GM21717 (cell line): Measurements from ENCODE around the gene SEMA7A.

Experiments used
- ATAC-seq: cut with Tn5 transposase; IDR thresholded peaks from one replicate; pipeline ENCODE4 v1.9.1; 2021; ENCODE audit warnings: mild to moderate bottlenecking, moderate library complexity; ENCODE audit not compliant: unreplicated experiment

The SEMA7A gene

DNA sequence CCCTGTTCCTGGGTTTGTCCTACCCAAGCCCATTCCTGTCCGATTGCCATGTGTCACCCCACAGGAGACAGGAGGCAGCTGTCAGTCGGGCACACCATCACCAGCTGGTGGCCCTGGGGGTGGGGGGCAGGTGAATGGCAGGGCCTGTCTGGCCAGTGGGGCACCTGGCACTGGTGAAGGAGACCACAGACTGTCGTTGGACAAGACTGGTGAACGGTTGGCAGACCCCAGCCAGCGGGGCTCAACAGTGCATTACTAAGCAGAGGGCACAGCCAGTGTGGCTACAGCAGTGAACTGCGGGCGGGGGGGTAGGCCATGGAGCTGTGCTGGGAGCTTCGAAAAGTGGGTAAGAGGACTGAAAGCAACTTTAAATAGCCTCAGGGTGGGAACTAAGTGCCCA, 2.1 kb downstream of the SEMA7A start:
- no peak for ATAC-seq

DNA sequence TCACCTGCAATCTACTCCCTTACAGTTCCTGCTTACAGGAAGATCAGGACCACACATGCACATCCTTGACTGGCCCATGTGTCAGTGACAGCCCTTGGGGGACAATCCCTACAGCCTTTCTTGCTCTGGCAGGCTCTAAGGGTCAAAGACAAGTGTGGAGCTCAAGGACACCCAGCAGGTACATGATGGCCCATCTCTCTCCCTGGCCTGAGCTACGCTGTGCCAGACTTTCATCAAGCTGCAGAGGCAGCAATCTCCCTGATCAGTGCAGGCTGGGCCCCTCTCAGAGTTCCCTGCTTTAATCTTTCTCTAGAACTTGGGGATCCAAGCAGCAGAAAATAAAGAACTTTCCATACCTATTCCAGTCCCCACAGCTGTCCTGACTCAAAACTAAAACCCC, 2.6 kb downstream of the SEMA7A start:
- ATAC-seq: no peak

- no peak for ATAC-seq
Measured at GRCh38 chr15:74430510-74430951, 3.2 kb downstream of the SEMA7A start.

- no peak for ATAC-seq
Measured at GRCh38 chr15:74429781-74430400, 3.9 kb downstream of the SEMA7A start.

DNA sequence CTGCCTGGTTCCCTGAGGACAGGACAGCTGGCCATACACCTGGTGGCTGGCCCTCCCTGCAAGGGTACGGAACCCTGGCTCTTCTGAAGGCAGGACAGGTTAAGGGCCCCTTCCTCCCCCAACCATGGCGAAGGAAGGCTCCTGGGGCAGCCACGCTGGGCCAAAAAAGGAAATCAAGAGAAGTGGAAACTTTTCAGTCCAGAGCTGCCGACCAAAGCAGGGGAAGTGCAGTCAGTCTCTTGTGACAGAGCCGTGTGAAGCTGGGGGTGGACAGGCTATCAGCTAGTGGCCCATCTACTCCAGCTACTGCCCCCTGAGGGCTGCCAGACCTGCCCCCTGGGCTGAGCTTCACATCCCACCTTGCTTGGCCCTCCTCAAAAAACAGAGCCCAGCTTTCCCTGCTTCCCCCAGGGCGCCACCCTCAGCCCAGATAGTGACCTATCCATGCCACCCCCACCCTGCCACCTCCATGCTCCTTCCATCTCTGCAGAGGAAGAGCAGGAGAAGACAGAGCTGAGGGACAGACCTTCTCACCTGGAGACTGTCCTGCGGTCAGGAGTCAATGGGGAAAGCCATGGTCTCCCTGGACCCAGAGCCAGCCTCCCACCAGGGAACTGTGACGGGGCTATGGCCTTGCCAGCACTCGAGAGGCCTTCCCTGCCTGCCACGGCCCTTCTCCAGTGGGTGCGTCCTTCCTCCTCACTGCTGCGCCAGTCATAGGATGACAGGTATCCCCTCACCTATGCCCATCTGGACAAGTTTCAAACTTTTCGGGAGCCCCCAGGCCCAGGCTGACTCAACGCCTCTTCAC, 4.6 kb downstream of the SEMA7A start:
- ATAC-seq: no peak

DNA sequence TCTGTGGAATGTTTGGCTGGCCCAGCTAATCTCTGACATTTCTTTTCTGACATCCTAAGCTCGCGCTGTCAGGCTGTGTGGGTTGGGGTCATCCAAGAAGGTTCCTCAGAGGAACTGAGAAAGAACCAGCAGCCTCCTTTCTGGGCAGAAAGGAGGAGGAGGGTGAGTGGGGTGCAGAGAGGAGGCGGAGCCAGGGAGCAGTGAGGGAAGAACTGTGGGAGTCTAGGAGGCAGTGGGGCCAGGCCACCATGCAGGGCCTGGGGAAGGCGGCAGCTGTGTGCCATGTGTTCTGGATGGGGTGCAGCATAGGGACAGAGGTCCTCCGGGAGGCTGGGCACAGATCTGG, 5.3 kb downstream of the SEMA7A start:
- ATAC-seq: no peak

DNA sequence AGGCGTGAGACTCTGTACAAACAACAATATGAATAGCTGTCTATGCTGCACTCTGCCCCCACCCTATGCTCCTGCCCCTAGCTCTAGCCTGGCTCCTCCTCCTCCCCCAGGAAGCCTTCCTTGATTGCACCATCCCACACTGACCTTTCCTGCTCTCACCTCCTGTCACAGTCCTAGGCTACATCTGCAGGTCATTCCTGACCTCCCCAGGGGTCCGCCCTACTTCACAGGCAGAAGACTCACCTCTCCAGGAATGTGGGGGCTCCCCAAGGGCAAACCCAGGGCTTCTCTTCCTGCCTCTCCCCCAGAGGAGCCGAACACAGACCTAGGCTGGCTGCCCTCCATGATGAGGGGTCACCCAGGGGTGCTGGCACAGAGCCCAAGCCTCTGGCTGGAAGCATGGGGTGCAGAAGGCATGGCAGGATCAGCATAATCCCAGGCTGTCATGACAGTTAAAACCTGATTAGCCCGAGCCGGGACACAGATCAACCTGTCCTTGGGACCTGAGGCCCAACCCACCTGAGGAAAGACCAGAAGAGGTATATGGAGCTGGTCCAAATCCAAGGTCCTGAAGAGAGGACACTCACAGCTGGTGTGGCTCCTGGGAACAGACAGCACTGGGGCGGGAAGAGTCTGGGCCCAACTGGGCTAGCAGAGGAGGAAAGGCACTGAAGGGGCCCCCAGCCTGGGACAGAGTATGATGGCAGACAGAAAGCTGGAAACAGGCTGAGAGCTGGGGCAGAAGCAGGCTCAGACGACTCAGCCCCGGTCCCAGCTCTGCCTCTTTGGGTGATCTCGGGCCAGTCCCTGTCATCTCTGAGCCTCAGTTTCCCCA, 5.9 kb downstream of the SEMA7A start:
- ATAC-seq: no peak

DNA sequence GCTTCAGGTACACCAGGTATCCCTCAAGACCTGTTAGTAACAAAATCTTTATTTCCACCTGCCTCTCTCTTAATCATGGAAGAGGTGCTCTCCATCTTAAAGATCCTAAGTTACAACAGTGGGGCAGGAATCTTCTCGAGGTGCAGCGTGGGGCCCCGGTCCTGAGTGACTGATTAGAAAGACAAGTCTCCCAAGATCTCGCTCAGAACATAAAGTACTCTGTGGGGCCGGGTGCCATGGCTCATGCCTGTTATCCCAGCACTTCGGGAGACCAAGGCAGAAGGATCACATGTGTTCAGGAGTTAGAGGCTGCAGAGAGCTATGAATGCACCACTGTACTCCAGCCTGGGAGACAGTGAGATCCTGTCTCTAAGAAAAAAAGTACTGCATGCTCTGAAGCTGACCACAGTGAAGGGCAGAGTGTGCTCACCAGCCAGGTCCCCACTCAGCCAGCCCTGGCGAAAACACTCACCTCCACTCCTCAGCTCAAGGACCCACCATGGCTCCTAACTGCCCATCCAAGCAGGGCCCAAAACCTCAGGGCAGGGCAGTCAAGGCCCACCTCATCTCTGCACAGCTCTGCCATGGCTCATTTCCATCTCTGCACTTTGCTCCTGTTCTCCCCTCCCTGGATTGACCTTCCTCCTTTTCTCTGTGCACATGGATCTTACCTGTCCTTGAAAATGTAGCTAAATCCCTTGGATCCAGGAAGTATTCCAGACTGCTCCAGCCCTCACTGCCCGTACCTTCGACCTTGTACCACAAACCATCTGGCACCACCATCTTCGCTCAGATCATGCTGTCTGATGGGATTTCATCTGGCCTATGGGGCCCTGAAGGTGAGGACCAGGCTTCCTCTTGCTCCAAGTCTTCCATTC, 7.1 kb downstream of the SEMA7A start:
- ATAC-seq: no peak

DNA sequence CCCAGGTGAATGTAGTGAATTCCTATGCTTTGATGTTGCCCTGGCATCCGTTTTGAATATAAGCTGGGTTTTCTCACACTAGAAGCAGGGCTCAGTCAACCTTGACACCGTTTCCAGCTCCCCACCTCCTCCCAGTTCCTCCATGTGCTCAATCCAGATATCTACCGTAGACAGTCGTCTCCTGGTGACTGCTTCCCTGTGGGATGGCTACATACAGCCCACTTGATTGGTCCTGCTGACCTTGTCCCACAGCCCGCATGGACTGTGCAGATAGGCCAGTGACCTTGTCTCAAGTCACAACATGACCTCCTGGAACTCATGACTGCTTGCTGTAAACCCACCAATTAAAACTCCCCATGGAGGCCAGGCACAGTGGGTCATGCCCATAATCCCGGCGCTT, 8.1 kb downstream of the SEMA7A start:
- ATAC-seq: no peak

GRCh38 chr15:74424901-74425528, 8.7 kb downstream of the SEMA7A start:
- ATAC-seq: no peak

- ATAC-seq: no peak
Measured at GRCh38 chr15:74423431-74424257, 10.1 kb downstream of the SEMA7A start.

DNA sequence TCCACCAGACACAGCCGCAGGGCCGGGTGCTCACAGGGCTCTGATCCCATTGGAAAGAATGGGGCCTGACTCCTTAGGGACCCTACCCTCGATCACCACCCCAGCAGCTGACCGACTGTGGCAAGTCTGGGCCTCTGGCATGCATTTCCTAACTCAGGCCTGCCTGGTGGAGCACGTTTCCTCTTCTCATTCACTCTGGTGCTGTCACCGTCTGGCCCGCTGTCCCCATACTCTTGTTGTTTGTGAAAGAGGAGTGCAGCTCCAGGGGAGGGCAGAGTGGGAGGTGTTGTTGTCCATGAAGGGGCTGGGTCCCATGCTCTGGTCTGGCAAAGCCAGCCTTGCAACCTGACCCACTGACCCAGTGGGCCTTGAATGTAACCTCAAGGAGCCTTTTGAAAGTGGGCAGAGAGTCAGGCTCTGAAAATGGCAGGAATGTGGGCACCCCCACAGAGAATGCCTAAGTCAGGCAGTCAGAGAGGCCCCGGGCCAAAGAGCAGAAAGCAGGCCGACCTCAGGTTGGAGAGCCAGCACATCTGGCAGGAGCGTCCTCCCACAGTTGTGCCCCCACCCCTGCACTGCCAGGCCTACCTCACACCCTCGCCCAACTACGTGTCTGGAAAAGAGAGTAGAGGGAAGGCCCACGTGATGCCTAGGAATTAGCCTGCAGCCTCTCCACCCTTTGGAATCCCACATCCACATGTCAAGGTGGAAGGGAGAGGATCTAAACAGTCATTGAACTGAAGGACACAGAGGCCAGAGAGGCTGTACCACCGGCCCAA, 10.9 kb downstream of the SEMA7A start:
- ATAC-seq: no peak

DNA sequence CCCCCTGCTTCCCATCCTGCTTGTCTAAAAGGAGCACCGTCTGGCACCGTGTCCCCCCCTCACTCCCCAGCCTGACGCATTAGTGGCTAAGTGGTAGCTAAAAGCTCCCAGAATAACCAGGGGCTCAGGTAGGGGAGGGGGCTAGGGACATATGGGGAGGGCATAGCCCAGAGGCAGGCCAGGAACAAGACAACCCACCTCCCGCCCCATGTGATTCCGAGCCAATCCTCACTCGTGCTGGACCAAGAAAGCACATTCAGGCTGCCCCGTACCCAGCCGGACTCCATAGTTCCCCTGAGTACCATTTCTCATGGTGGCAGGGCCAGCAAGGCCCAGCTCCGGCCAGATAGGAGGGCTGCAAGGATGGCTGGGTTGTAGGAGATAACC, 11.5 kb downstream of the SEMA7A start:
- no peak for ATAC-seq

GRCh38 chr15:74421302-74422245, 12.2 kb downstream of the SEMA7A start:
- no peak for ATAC-seq

DNA sequence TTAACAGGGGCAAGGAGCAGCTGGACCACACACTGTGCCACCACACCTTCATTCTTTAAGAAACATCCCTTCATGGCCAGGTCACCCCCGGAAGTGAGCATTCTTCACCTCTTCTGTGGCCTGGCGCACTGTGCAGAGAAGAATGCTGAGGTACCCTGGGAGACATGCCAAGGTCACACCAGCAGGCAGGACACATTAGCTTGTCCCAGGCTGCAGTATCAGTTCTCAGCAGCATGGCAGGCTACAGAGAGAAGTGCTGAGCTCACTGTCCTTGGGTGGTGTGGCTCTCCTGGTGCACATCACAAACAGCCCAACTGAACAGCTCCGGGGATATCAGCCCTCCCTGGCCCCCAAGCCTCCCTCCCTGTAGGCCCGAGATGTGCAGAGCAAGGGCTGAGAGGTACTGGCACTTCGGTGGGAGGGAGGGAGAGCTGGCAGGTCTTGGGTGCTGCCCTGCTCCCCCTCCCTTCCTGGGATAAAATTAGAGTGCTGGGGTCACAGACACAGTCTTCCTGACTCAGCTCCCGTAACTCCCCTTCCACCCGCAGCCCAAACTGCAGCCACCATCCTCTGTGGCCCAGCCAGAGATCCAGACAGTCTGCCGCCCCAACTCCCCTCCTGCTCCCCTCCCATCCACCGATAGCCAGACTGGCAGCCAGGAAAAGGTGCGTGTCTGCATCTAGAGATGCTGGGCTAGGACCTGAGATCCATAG, 13.4 kb downstream of the SEMA7A start:
- no peak for ATAC-seq

DNA sequence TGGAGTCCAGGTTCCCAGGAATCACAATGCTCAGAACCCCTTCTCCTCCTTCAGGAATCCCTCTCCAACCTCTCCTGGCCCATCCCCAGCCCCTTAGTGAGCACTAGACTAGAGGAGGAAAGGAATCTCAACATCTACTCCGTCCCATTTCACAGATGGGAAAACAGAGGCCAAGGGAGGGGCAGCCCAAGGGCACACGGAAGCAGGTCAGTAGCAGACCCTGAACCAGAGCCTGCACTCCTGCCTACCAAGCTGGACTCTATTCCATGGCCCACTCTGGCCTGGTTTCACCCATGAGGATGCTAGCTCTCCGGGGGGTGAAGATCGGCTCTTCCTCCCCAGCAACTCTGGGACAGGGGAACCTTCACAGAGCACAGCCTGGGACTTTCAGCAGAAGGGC, 14.3 kb downstream of the SEMA7A start:
- no peak for ATAC-seq
